Caco-2 (cell line): ENCODE data around the gene RPUSD1. TPM values are rescaled to one million over a fixed set of nuclear protein-coding genes. Genes with fewer than 3 reads are reported as not detected.

Experiments
- BruUV-seq: library from RNA; stranded (reverse); fragments of 400-500 nt; replicated peaks from 2 replicates; lab custom pipeline; 2021; lab: Mats Ljungman, UMichigan
- CTCF ChIA-PET: fragments of 300-600 bp; sonication (Branson Sonifier 250); formaldehyde crosslinking; loops from one replicate; lab custom pipeline; 2022; ENCODE audit warnings: antibody characterized with exemption; lab: Charles Lee
- POLR2A ChIA-PET: fragments of 300-600 bp; sonication (Branson Sonifier 250); formaldehyde crosslinking; loops from one replicate; lab custom pipeline; 2022; ENCODE audit warnings: antibody characterized with exemption; lab: Charles Lee
- DNase-seq, 2 experiments: peaks; one replicate each; pipeline versions ENCODE4 v3.0.0 to v3.0.0-alpha.2; 2020 to 2022
- H3K27me3 ChIP-seq: replicated peaks from 2 replicates; pipeline ENCODE4 v1.6.0; 2011; ENCODE audit warnings: low read length; ENCODE audit not compliant: control insufficient read depth, insufficient read depth
- H3K36me3 ChIP-seq: 2 replicates; pipeline ENCODE4 v1.5.1; 2011; ENCODE audit warnings: low read length; ENCODE audit not compliant: control insufficient read depth, insufficient read depth
- H3K4me1 ChIP-seq: fragments of 250-450 bp; sonication (Bioruptor Pico); 2 replicates; pipeline ENCODE4 v1.5.1; 2020; ENCODE audit warnings: mild to moderate bottlenecking
- H3K4me3 ChIP-seq: 2 replicates; pipeline ENCODE4 v1.5.1; 2011; ENCODE audit warnings: low read depth, mild to moderate bottlenecking, control low read depth, low read length
- H3K9me3 ChIP-seq: fragments of 250-450 bp; sonication (Bioruptor Pico); 2 replicates; pipeline ENCODE4 v1.5.1; 2020; ENCODE audit warnings: mild to moderate bottlenecking, moderate library complexity
- H3K27ac Mint-ChIP-seq: one replicate; pipeline ENCODE4 v1.8.0; 2022; ENCODE audit warnings: mixed read lengths; ENCODE audit not compliant: unreplicated experiment
- H3K27me3 Mint-ChIP-seq: one replicate; pipeline ENCODE4 v1.8.0; 2022; ENCODE audit warnings: mixed read lengths; ENCODE audit not compliant: insufficient read depth, unreplicated experiment
- H3K36me3 Mint-ChIP-seq: one replicate; pipeline ENCODE4 v1.8.0; 2022; ENCODE audit warnings: mild to moderate bottlenecking, mixed read lengths; ENCODE audit not compliant: insufficient read depth, unreplicated experiment
- H3K4me1 Mint-ChIP-seq: one replicate; pipeline ENCODE4 v1.8.0; 2022; ENCODE audit warnings: low read depth, mixed read lengths; ENCODE audit not compliant: unreplicated experiment
- H3K4me3 Mint-ChIP-seq: one replicate; pipeline ENCODE4 v1.8.0; 2022; ENCODE audit warnings: mild to moderate bottlenecking, moderate library complexity, mixed read lengths; ENCODE audit not compliant: unreplicated experiment
- H3K9me3 Mint-ChIP-seq: one replicate; pipeline ENCODE4 v1.8.0; 2022; ENCODE audit warnings: mixed read lengths; ENCODE audit not compliant: unreplicated experiment
- CTCF ChIP-seq, 2 experiments: fragments of 200-600 bp in 1 of 2; IDR thresholded peaks; 1 replicate in 1 of 2; 2 replicates in 1 of 2; pipeline versions ENCODE4 v1.5.1 to v1.8.0; 2011 to 2022; ENCODE audit warnings: antibody characterized with exemption in 1 of 2, control low read depth in 1 of 2, inconsistent platforms in 1 of 2, low read depth in 1 of 2, low read length in 1 of 2, mild to moderate bottlenecking in 1 of 2, moderate library complexity in 1 of 2; ENCODE audit not compliant: insufficient read depth in 1 of 2, severe bottlenecking in 1 of 2, unreplicated experiment in 1 of 2
- intact Hi-C: fragments of 100-400 bp; cut with micrococcal nuclease; formaldehyde crosslinking; loops from one replicate; pipeline ENCODE4 v1.10.0; 2022; ENCODE audit not compliant: unreplicated experiment
- total RNA-seq: library from RNA; stranded (reverse); gene quantifications from 2 replicates; pipeline ENCODE4 v1.2.3, GENCODE V29; 2022

RPUSD1 gene
- total RNA-seq, 1 experiment from 2014 or later: 44.0 TPM

GRCh38 chr16:783404-784161, 4.6 kb downstream of the RPUSD1 start:
- BruUV-seq: no TSS peak
- Mint-ChIP-seq H3K27ac (no peak overlapping the region), H3K36me3 (peaks cover 28% of the 10 kb centered on the region), H3K27me3 (no peaks in the 10 kb centered on the region), H3K9me3 (no peaks in the 10 kb centered on the region), H3K4me3 (no peak overlapping the region), H3K4me1 (no peaks in the 10 kb centered on the region)
- TF ChIP-seq CTCF (IDR thresholded peaks at IDR 0.05; ENCODE audit: insufficient read depth in 1 of 2, low read depth in 1 of 2, low read length in 1 of 2, severe bottlenecking in 1 of 2, unreplicated experiment in 1 of 2): no peak
- no peak overlapping the region for H3K4me3 ChIP-seq
- intact Hi-C loops: loop anchor here (10.0 kb wide), 1 partner anchor 69 kb away; the partner anchor contains the start of gene METRN
- DNase-seq: no peak
- ChIA-PET POLR2A (no interaction called here), CTCF (no interaction called here)
- H3K4me1 ChIP-seq: peaks cover 4% of the 10 kb centered on the region; the same call in 1 of the 2 replicates
- H3K36me3 ChIP-seq: peaks cover 3% of the 10 kb centered on the region; the same call in 1 of the 2 replicates
- no peaks in the 10 kb centered on the region for H3K9me3 ChIP-seq
- no peaks in the 10 kb centered on the region for H3K27me3 ChIP-seq

- TF ChIP-seq CTCF (IDR thresholded peaks at IDR 0.05; ENCODE audit: insufficient read depth in 1 of 2, low read depth in 1 of 2, low read length in 1 of 2, severe bottlenecking in 1 of 2, unreplicated experiment in 1 of 2): no peak
- Histone ChIP-seq H3K27me3 (no peaks in the 10 kb centered on the region), H3K4me1 (peaks cover 7% of the 10 kb centered on the region; the same call in 1 of the 2 replicates), H3K4me3 (no peak overlapping the region), H3K36me3 (peaks cover 3% of the 10 kb centered on the region; the same call in 1 of the 2 replicates), H3K9me3 (no peaks in the 10 kb centered on the region)
- DNase-seq: no peak
- intact Hi-C loops: loop anchor here (10.0 kb wide), 1 partner anchor 68 kb away; the partner anchor contains the start of gene METRN
- H3K4me1 Mint-ChIP-seq: no peaks in the 10 kb centered on the region
- H3K27me3 Mint-ChIP-seq: no peaks in the 10 kb centered on the region
- ChIA-PET POLR2A (no interaction called here), CTCF (no interaction called here)
- H3K27ac Mint-ChIP-seq: no peak overlapping the region
- no peaks in the 10 kb centered on the region for H3K9me3 Mint-ChIP-seq
- H3K4me3 Mint-ChIP-seq: no peak overlapping the region
- BruUV-seq: no TSS peak
- peaks cover 24% of the 10 kb centered on the region for H3K36me3 Mint-ChIP-seq
Observed at GRCh38 chr16:782766-783403, 5.3 kb downstream of the RPUSD1 start.

GRCh38 chr16:782258-782657, 5.9 kb downstream of the RPUSD1 start:
- no peak overlapping the region for H3K4me3 Mint-ChIP-seq

More at GRCh38 chr16:782258-782657, 5.9 kb downstream of the RPUSD1 start:
- Mint-ChIP-seq H3K4me1 (no peaks in the 10 kb centered on the region), H3K27ac (no peak overlapping the region), H3K36me3 (peaks cover 19% of the 10 kb centered on the region), H3K27me3 (no peaks in the 10 kb centered on the region), H3K9me3 (no peaks in the 10 kb centered on the region)
- CTCF ChIA-PET: no interaction called here
- DNase-seq: no peak
- no TSS peak for BruUV-seq
- peaks cover 3% of the 10 kb centered on the region; the same call in 1 of the 2 replicates for H3K36me3 ChIP-seq
- POLR2A ChIA-PET: no interaction called here
- H3K27me3 ChIP-seq: no peaks in the 10 kb centered on the region
- intact Hi-C loops: loop anchor here (10.0 kb wide), 1 partner anchor 67 kb away; the partner anchor contains the start of gene METRN
- H3K9me3 ChIP-seq: no peaks in the 10 kb centered on the region
- no peak overlapping the region for H3K4me3 ChIP-seq
- TF ChIP-seq CTCF (IDR thresholded peaks at IDR 0.05; ENCODE audit: insufficient read depth in 1 of 2, low read depth in 1 of 2, low read length in 1 of 2, severe bottlenecking in 1 of 2, unreplicated experiment in 1 of 2): no peak
- peaks cover 6% of the 10 kb centered on the region; the same call in 1 of the 2 replicates for H3K4me1 ChIP-seq
